K562 (cell line): ENCODE measurements around the gene CHST10. TPM values are rescaled to one million over a fixed set of nuclear protein-coding genes. Genes with fewer than 3 reads are reported as not detected.
A peak's percentile ranks its signal among the peaks of the same experiment; 100 is the strongest.

Experiments
- ARHGAP35 ChIP-seq: fragments of 450-650 bp; IDR thresholded peaks from 2 replicates; pipeline ENCODE4 v1.6.1; 2018; ENCODE audit not compliant: partially characterized antibody
- DDX20 ChIP-seq: fragments of 450-650 bp; IDR thresholded peaks from 2 replicates; pipeline ENCODE4 v1.6.1; 2016; ENCODE audit warnings: missing genetic modification characterization, low read depth, mild to moderate bottlenecking, missing compliant biosample characterization, moderate library complexity
- DPF2 ChIP-seq: fragments of 450-650 bp; IDR thresholded peaks from 2 replicates; pipeline ENCODE4 v1.6.1; 2016
- GABPB1 ChIP-seq: sonication (generic); formaldehyde crosslinking; IDR thresholded peaks from 2 replicates; pipeline ENCODE4 v1.8.0; 2022; ENCODE audit warnings: mild to moderate bottlenecking, missing genetic modification reagents
- MAZ ChIP-seq, 2 experiments: fragments of 450-650 bp in 1 of 2; sonication (generic) in 1 of 2; formaldehyde crosslinking; IDR thresholded peaks in 1 of 2; conservative IDR thresholded peaks in 1 of 2; 2 replicates each; pipeline versions ENCODE4 v1.4.0 to v1.5.0; 2020; ENCODE audit warnings: mild to moderate bottlenecking in 1 of 2, missing genetic modification reagents in 1 of 2
- NR2C2 ChIP-seq, 2 experiments: fragments of 200-800 bp in 1 of 2; sonication (Bioruptor generic) in 1 of 2; sonication (generic) in 1 of 2; formaldehyde crosslinking in 1 of 2; IDR thresholded peaks; 2 replicates each; pipeline versions ENCODE4 v1.6.1 to v1.8.0; 2016 to 2022; ENCODE audit warnings: mild to moderate bottlenecking in 1 of 2, missing compliant biosample characterization in 1 of 2, missing genetic modification characterization in 1 of 2, missing genetic modification reagents in 1 of 2
- NR4A1 ChIP-seq, 2 experiments: fragments of 250-450 bp in 1 of 2; fragments of 450-650 bp in 1 of 2; sonication (Bioruptor Pico) in 1 of 2; IDR thresholded peaks; 2 replicates each; pipeline versions ENCODE4 v1.4.0 to v1.6.1; 2016 to 2020; ENCODE audit warnings: mild to moderate bottlenecking in 2 of 2, missing compliant biosample characterization in 1 of 2, missing genetic modification characterization in 1 of 2, moderate library complexity in 1 of 2
- OTX1 ChIP-seq: fragments of 450-650 bp; formaldehyde crosslinking; IDR thresholded peaks from 2 replicates; pipeline ENCODE4 v1.4.0; 2022; ENCODE audit warnings: mild to moderate bottlenecking
- PHF8 ChIP-seq: fragments of 200-600 bp; sonication (generic); IDR thresholded peaks from 2 replicates; pipeline ENCODE4 v1.6.1; 2012; ENCODE audit warnings: mixed run types, mild to moderate bottlenecking, inconsistent platforms, low read length, moderate library complexity, borderline replicate concordance
- RBM25 ChIP-seq: fragments of 200-400 bp; formaldehyde crosslinking; IDR thresholded peaks from 2 replicates; pipeline ENCODE4 v1.6.1; 2018; ENCODE audit warnings: low read length, low read depth, moderate library complexity; ENCODE audit not compliant: severe bottlenecking
- RFX7 ChIP-seq: fragments of 250-450 bp; sonication (Bioruptor Pico); IDR thresholded peaks from 2 replicates; pipeline ENCODE4 v1.5.1; 2021; ENCODE audit warnings: mild to moderate bottlenecking
- SMAD4 ChIP-seq: fragments of 250-450 bp; sonication (Bioruptor Pico); conservative IDR thresholded peaks from 2 replicates; pipeline ENCODE4 v1.8.0; 2021; ENCODE audit warnings: inconsistent platforms, mild to moderate bottlenecking, moderate library complexity
- SREBF2 ChIP-seq: sonication (generic); formaldehyde crosslinking; IDR thresholded peaks from 2 replicates; pipeline ENCODE4 v1.4.0; 2020; ENCODE audit warnings: mild to moderate bottlenecking, missing genetic modification reagents
- THRAP3 ChIP-seq: fragments of 450-650 bp; IDR thresholded peaks from 2 replicates; pipeline ENCODE4 v1.6.1; 2016; ENCODE audit warnings: mild to moderate bottlenecking, inconsistent platforms, borderline replicate concordance
- ZFX ChIP-seq: sonication (generic); formaldehyde crosslinking; IDR thresholded peaks from 2 replicates; pipeline ENCODE4 v1.8.0; 2022; ENCODE audit warnings: mild to moderate bottlenecking, missing genetic modification reagents, moderate library complexity
- ZNF23 ChIP-seq: fragments of 250-450 bp; sonication (Bioruptor Pico); IDR thresholded peaks from 2 replicates; pipeline ENCODE4 v1.4.0; 2020; ENCODE audit warnings: mild to moderate bottlenecking
- ZNF644 ChIP-seq: fragments of 200-800 bp; sonication (Bioruptor generic); IDR thresholded peaks from 2 replicates; pipeline ENCODE4 v1.6.1; 2016; ENCODE audit warnings: low read depth, missing genetic modification characterization, missing compliant biosample characterization
- polyA plus RNA-seq, 8 experiments: library from polyadenylated mRNA; depleted of rRNA in 4 of 8; stranded (reverse) in 5 of 8; unstranded in 3 of 8; fragments of >200 nt; fragmentation: Nextera tagmentation in 2 of 8; fragmentation: Illumina TruSeq in 1 of 8; extraction: Ambion mirVana in 2 of 8; extraction: Trizol in 1 of 8; gene quantifications; 2 replicates each; pipeline versions ENCODE4 v1.2.1 to v1.2.3, GENCODE V29; 2011 to 2014; ENCODE audit warnings: inconsistent platforms in 1 of 8, missing spikeins in 1 of 8
- total RNA-seq, 7 experiments: library from RNA; depleted of rRNA in 6 of 7; stranded (reverse); fragments of >200 nt in 6 of 7; fragmentation: Illumina TruSeq in 2 of 7; extraction: Trizol in 2 of 7; gene quantifications; 2 replicates each; pipeline versions ENCODE4 v1.2.1 to v1.2.3, GENCODE V29; 2011 to 2021; ENCODE audit warnings: low replicate concordance in 1 of 7
- TF ChIP-seq, protein P1 (sequence below), 3 experiments: fragments of 200-800 bp in 1 of 3; fragments of 250-450 bp in 1 of 3; fragments of 450-650 bp in 1 of 3; sonication (Bioruptor Pico) in 1 of 3; sonication (Bioruptor generic) in 1 of 3; formaldehyde crosslinking in 1 of 3; IDR thresholded peaks; 2 replicates each; pipeline versions ENCODE4 v1.6.1 to v1.8.0; 2016 to 2022; ENCODE audit warnings: mild to moderate bottlenecking in 2 of 3, missing genetic modification characterization in 2 of 3, missing compliant biosample characterization in 1 of 3, moderate library complexity in 1 of 3
- TF ChIP-seq, protein P2 (sequence below): fragments of 200-800 bp; sonication (Bioruptor generic); IDR thresholded peaks from 2 replicates; pipeline ENCODE4 v1.6.1; 2017; ENCODE audit warnings: missing genetic modification characterization, missing compliant biosample characterization
- TF ChIP-seq, protein P3 (sequence below), 2 experiments: IDR thresholded peaks; 2 replicates each; pipeline ENCODE4 v1.6.1; 2012; ENCODE audit warnings: improper control_type of control experiment in 2 of 2, low read depth in 2 of 2, low read length in 2 of 2, borderline replicate concordance in 1 of 2

CHST10 gene
- total and polyA plus RNA-seq, 9 of the 15 experiments (the other 6 are each of a cell fraction or from before 2014, with no cell fraction given): 1.3 to 30.9 (median 19.3) TPM

DNA sequence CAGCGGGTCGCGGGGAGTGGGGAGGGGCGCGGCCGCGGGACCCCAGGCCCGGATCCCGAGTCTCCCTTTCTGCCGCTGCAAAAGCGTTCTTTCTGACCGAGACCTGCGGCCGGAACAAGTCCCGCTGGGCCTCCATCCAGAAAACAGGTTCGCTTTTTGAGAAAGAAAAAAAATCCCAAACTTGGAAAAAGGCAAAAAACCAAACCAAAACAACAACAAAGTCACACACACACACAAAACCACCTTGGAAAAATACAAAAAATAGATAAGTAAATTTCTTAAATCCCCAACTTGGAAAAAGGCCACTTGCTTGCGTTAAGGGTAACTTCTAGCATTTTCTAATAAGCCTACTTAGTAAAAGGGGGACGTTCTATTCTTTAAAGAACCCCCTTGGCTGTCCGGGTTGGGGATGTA is 250 bp upstream of the CHST10 start (continued):
- TF ChIP-seq PHF8: peak; percentile 24; the same call in 1 of the 2 replicates
- no peak for TF ChIP-seq RFX7
- TF ChIP-seq, protein P1, sequence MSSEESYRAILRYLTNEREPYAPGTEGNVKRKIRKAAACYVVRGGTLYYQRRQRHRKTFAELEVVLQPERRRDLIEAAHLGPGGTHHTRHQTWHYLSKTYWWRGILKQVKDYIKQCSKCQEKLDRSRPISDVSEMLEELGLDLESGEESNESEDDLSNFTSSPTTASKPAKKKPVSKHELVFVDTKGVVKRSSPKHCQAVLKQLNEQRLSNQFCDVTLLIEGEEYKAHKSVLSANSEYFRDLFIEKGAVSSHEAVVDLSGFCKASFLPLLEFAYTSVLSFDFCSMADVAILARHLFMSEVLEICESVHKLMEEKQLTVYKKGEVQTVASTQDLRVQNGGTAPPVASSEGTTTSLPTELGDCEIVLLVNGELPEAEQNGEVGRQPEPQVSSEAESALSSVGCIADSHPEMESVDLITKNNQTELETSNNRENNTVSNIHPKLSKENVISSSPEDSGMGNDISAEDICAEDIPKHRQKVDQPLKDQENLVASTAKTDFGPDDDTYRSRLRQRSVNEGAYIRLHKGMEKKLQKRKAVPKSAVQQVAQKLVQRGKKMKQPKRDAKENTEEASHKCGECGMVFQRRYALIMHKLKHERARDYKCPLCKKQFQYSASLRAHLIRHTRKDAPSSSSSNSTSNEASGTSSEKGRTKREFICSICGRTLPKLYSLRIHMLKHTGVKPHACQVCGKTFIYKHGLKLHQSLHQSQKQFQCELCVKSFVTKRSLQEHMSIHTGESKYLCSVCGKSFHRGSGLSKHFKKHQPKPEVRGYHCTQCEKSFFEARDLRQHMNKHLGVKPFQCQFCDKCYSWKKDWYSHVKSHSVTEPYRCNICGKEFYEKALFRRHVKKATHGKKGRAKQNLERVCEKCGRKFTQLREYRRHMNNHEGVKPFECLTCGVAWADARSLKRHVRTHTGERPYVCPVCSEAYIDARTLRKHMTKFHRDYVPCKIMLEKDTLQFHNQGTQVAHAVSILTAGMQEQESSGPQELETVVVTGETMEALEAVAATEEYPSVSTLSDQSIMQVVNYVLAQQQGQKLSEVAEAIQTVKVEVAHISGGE (CRISPR knock-in tag; IDR thresholded peaks at IDR 0.05): 0 out of 6 replicates have a peak, but pooled peaks of 1 of the 3 experiments have one; percentile 12
- no peak; the same call in 1 of the 2 replicates for TF ChIP-seq ZFX (CRISPR knock-in tag)
- no peak for TF ChIP-seq ZNF23 (CRISPR knock-in tag)
- no peak for TF ChIP-seq SREBF2 (CRISPR knock-in tag)
- TF ChIP-seq, protein P2, sequence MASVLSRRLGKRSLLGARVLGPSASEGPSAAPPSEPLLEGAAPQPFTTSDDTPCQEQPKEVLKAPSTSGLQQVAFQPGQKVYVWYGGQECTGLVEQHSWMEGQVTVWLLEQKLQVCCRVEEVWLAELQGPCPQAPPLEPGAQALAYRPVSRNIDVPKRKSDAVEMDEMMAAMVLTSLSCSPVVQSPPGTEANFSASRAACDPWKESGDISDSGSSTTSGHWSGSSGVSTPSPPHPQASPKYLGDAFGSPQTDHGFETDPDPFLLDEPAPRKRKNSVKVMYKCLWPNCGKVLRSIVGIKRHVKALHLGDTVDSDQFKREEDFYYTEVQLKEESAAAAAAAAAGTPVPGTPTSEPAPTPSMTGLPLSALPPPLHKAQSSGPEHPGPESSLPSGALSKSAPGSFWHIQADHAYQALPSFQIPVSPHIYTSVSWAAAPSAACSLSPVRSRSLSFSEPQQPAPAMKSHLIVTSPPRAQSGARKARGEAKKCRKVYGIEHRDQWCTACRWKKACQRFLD (CRISPR knock-in tag): no peak
- no peak for TF ChIP-seq GABPB1 (CRISPR knock-in tag)
- TF ChIP-seq MAZ (CRISPR knock-in tag; conservative IDR thresholded peaks at IDR 0.05 in 1 of 2, IDR thresholded peaks at IDR 0.05 in 1 of 2): 0 out of 4 replicates have a peak, but pooled peaks of 1 of the 2 experiments have one; percentile 0
- no peak for TF ChIP-seq NR2C2 (CRISPR knock-in tag; IDR thresholded peaks at IDR 0.05)
- TF ChIP-seq NR2C2 (tag; IDR thresholded peaks at IDR 0.05): peak; percentile 11; the same call in 1 of the 2 replicates
- peak; percentile 47 for TF ChIP-seq ARHGAP35
- TF ChIP-seq, protein P3, sequence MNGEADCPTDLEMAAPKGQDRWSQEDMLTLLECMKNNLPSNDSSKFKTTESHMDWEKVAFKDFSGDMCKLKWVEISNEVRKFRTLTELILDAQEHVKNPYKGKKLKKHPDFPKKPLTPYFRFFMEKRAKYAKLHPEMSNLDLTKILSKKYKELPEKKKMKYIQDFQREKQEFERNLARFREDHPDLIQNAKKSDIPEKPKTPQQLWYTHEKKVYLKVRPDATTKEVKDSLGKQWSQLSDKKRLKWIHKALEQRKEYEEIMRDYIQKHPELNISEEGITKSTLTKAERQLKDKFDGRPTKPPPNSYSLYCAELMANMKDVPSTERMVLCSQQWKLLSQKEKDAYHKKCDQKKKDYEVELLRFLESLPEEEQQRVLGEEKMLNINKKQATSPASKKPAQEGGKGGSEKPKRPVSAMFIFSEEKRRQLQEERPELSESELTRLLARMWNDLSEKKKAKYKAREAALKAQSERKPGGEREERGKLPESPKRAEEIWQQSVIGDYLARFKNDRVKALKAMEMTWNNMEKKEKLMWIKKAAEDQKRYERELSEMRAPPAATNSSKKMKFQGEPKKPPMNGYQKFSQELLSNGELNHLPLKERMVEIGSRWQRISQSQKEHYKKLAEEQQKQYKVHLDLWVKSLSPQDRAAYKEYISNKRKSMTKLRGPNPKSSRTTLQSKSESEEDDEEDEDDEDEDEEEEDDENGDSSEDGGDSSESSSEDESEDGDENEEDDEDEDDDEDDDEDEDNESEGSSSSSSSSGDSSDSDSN (IDR thresholded peaks at IDR 0.05; ENCODE audit: borderline replicate concordance in 1 of 2, low read depth in 2 of 2, low read length in 2 of 2): 0 out of 4 replicates have a peak, but pooled peaks of 1 of the 2 experiments have one; percentile 13
- TF ChIP-seq OTX1 (CRISPR knock-in tag): no peak
- TF ChIP-seq THRAP3: no peak
- no peak for TF ChIP-seq DDX20 (tag)
- TF ChIP-seq ZNF644 (tag): peak; percentile 57; the same call in 1 of the 2 replicates
- no peak for TF ChIP-seq NR4A1 (CRISPR knock-in tag; IDR thresholded peaks at IDR 0.05)
- TF ChIP-seq NR4A1 (tag; IDR thresholded peaks at IDR 0.05): 0 out of 2 replicates have a peak, but pooled peaks have one; percentile 2
- peak; percentile 11; the same call in 1 of the 2 replicates for TF ChIP-seq SMAD4
- no peak for TF ChIP-seq RBM25
- 0 out of 2 replicates have a peak, but pooled peaks have one; percentile 23 for TF ChIP-seq DPF2
